ENCODE data around the gene CSTPP1.
"Not testable (repeated sequence)": the region's sequence is repeated elsewhere in the genome, so short reads cannot be mapped to it uniquely, and the experiment has no call there.

Gene CSTPP1

DNA sequence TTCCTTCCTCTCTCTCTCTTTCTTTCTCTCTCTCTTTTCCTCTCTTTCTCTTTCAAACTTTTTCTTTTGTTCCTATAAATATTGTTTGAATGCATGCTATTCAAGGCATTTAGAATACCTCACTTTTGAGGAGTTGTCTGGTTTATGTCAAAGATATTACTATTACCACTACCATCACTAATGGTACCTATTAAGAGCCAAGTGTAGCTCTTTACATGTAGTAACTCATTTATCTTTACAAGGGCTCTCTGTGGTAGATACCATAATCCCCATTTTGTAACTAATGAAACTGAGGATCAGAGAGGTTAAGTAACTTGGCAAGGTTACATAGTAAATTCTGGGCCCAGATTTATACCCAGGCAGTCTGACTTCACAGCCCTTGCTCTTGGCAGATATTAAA lies 116.0 kb downstream of the CSTPP1 start:
- DNase-seq = no peak

- no peak for DNase-seq
Measured at GRCh38 chr11:47055534-47055933, 119.0 kb downstream of the CSTPP1 start.

DNA sequence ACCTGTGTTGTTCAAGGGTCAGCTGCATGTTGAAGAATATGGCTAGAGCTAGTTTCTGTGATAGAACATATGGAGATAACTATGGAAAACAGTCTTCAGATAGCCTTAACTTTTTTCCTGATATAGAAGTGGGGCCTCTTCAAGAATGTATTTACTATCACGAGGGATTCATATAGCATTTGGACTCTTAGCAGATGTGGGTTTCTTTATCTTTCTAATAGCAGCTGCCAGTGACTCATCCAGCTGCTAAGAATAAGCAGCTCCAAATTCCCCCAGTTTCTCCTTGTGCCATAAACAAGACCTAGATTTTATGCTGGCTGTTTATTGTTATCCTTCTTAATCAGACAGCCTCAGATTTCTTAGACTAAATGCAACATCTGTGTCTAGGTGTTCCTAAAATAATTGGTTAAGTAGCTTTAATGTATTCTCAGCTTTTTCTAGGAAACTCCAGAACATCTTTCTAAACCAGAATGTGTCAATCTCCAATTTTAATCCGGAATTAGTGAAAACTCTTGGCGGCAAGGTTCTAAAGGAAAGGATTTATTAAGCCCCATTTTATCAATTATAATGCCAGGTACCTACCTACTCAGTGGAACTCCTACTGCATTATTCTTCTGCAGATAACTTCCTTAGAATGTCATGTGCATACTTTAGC lies 119.8 kb downstream of the CSTPP1 start:
- DNase-seq = no peak

GRCh38 chr11:47057365-47057764 lies 120.8 kb downstream of the CSTPP1 start:
- no peak for DNase-seq

DNA sequence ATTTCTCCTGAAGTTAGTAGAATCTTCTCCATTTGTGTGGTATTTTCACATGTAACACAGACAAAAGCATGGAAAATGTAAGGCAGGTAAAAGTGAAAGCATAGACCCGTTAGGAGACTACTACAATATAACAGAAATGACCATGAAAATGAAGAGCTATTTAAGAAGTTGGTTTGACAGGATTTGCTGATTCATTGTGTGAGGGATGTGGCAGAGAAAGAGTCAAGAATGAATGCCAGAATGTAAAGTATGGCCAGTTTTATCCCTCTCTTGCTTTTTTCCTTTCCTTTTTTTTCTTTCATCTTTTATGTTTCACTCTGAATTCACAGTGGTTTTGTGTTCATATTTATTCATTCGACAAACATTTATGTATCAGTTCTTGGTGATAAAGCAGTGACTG lies 124.2 kb downstream of the CSTPP1 start:
- no peak for DNase-seq

DNA sequence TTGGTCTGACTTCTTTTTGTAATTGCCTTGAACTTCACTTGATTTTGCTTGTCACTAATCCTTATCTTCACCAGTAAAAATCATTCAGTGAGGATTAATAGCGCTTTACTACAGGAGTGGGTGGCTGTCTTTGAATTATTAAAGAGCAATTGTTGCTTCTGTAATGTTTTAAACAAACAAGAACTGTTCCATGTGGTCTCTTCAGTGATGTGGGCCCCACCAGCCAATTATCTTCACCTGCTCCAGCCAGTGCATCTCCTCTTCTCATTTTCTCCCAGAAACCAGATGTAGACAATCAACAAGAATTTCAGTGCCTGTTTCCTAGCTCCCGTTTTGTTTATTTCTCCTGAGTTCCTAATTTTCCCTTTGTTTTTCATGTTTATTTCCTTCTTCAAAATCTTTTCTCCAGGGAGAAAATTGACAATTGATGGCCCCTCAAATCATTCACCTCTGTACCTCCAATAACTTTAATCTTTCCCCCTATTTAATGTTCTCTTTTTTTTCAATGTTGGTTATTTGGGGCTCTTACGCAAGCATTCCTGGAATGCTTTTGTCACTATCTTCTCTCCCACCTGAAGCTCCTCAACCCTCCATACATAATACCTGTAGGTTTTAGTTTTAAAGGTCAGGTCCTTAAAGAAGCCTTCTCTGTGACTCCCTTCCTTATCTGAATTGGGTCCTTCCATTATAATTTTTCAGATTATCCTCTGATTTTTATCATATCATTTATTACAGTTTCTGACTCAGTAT lies 125.0 kb downstream of the CSTPP1 start:
- no peak for DNase-seq

DNA sequence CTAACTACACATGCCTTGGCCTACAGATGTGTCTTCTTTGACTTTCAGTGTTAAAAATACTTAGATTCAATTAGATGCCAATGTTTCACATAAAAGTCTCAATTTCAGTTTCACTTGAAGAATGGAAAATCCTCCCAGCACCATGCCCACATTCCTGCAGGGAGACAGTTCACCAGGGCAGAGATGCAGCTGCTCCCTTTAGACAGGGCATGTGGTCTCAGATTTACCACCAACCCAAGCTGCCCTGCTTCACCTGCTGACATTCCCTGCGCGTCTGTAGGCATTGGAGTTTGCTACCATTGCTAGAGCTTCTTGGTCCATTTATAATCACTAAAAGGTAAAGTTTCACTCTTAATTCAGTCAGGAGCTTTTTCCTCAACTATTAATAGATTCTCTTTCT lies 126.2 kb downstream of the CSTPP1 start:
- DNase-seq = no peak

DNA sequence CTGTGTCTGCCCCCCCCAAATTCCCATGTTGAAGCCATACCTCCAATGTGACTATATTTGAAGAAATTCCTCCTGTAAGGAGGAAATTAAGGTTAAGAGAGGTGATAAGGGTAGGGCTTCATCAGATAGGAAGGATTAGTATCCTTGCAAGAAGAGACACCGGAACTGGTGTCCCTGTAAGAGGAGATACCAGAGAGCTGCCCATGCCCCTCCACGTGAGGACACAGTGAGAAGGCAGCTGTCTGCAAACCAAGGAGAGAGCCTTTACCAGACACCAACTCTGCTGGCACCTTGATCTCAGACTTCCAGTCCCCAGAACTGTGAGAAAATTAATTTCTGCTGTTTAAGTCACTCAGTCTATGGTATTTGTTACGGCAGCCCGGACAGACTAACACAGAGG lies 130.8 kb downstream of the CSTPP1 start:
- no peak for DNase-seq

GRCh38 chr11:47070769-47071168 lies 134.2 kb downstream of the CSTPP1 start:
- DNase-seq = no peak

- no peak for DNase-seq
Measured at GRCh38 chr11:47071341-47071740, 134.8 kb downstream of the CSTPP1 start.

- no peak for DNase-seq
Measured at GRCh38 chr11:47071791-47072261, 135.3 kb downstream of the CSTPP1 start.

GRCh38 chr11:47078751-47079521 lies 142.4 kb downstream of the CSTPP1 start:
- no peak for DNase-seq

GRCh38 chr11:47080775-47081174 lies 144.2 kb downstream of the CSTPP1 start:
- DNase-seq = not testable (repeated sequence)

DNA sequence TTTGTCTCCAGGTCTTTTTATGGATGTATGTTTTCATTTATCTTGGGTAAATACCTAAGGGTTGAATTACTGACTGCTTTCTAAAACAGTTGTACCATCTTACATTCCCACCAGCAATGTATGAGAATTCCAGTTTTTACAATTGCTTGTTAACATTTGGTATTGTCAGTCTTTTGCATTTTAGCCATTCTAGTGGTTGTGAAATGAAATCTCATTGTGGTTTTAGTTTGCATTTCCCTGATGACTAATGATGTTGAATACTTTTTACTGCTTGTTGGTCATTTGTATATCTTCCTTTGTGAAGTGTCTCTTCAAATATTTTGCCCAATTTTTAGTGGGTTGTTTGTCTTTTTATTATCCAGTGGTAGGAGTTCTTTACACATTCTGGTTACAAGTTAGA lies 147.4 kb downstream of the CSTPP1 start:
- DNase-seq = no peak

- no peak for DNase-seq
Measured at GRCh38 chr11:47087801-47088200, 151.2 kb downstream of the CSTPP1 start.

DNA sequence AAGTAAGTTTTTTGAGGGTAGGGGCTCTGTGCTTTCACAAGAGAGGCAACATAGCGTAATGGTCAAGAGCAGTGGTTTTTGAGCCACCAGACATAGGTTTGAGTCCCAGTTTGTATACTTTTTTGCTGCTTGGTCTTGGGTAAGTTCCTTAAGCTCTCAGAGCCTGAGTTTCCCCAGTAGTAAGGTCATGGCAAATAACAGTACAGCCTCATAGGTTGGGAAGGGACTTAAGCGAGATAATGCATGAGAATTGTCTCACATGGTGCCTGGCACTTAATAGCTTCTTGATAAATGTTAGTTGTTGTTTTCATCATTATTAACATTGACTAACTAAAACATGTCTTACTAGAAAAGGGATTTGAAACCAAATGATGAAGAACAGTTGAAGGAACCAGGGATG lies 157.0 kb downstream of the CSTPP1 start:
- no peak for DNase-seq

DNA sequence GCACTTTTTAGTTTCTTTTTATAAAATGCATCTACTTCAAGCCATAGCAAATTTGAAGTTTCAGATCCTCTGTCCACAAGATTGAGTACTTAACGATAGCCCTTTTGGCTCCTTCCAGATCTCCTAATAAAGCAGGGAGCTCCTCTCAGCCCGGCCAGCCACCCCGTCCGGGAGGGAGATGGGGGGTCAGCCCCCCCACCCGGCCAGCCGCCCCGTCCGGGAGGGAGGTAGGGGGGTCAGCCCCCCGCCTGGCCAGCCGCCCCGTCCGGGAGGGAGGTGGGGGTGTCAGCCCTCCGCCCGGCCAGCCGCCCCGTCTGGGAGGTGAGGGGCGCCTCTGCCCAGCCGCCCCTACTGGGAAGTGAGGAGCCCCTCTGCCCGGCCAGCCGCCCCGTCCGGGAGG lies 160.3 kb downstream of the CSTPP1 start:
- not testable (repeated sequence) for DNase-seq

GRCh38 chr11:47098223-47098622 lies 161.7 kb downstream of the CSTPP1 start:
- DNase-seq = not testable (repeated sequence)

- DNase-seq = no peak
Measured at GRCh38 chr11:47099214-47099917, 162.8 kb downstream of the CSTPP1 start.

DNA sequence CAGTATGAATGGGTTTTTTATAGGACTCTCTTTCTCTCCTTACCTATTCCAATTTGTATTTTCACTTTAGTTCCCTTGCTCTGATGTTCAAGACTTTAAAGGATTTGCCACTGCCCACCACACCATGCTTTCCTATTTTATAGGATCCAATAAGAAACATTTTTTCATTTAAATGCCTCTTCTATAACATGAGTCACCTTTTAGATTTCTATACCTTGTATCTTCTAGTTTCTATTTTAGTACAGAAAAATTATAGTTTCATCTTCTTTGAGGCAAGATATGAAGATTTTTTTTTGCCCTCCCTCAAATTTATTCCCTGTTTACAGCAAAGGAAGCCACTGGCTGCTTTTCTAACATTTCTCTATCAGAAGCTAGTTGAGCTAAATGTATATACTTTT lies 163.4 kb downstream of the CSTPP1 start:
- DNase-seq = no peak

- no peak for DNase-seq
Measured at GRCh38 chr11:47101406-47101805, 164.8 kb downstream of the CSTPP1 start.

DNA sequence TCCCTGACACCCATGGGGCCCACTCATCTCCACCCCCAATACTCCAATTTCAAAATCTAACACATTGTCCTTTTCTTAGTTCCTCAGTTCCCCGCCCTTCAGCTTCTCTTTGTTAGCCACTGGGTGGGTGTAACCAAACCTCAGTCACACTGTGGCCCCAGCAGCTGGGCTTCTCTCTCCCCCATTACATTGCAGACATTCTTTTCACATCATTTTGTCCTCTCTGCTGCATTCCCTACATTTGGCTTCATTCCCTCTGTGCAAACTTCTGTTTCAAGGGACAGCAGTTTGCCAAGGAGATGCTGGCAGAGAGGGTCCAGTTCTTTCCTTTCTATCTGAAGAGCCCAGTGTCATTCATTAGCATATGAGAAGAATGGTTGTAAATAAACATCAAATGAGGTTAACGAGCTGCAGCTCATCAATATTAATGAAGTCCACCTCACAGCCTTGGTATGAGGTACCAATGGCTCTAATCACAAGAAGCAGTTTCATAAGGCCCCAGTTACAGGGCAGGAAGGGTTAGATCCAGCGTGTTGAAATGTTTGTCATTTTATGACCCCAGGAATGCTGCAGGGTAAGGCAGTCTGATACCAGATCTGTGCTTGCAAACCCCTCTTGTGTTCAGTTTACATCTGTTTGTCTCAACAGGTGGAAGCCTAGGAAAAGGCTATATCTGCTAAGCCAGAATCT lies 167.8 kb downstream of the CSTPP1 start:
- no peak for DNase-seq

GRCh38 chr11:47105541-47105940 lies 169.0 kb downstream of the CSTPP1 start:
- no peak for DNase-seq

Data from activated T-cell treated with anti-CD3 and anti-CD28 coated beads for 4 hours (primary cell).